ENCODE results near the gene ZNF670. TPM values are rescaled to one million over a fixed set of nuclear protein-coding genes. Genes with fewer than 3 reads are reported as not detected.

The ZNF670 gene
- total RNA-seq, 6 donors from 2014 or later = 0.67 to 4.7 (median 2.3) TPM

- Histone ChIP-seq H3K27me3 (no peaks in the 10 kb centered on the region), H3K4me3 (no peak overlapping the region), H3K9me3 (peaks cover 4 to 16% (median 14%) of the 10 kb centered on the region in 4 donors), H3K36me3 (peaks cover 5 to 13% (median 8%) of the 10 kb centered on the region in 4 donors), H3K27ac (no peak overlapping the region), H3K4me1 (peaks cover 7 to 25% (median 13%) of the 10 kb centered on the region in 4 donors)
- ATAC-seq (ENCODE audit: low FRiP score in 2 of 2) (no peak), DNase-seq (no peak)
- 91 to 92% methylated on average over 15 of the region's 15 CpGs for WGBS, 2 donors
- TF ChIP-seq POLR2A (IDR thresholded peaks at IDR 0.05) (no peak), CTCF (IDR thresholded peaks at IDR 0.05) (no peak), EP300 (IDR thresholded peaks at IDR 0.05) (no peak), POLR2AphosphoS5 (IDR thresholded peaks at IDR 0.05) (no peak)
These were observed 27.4 kb upstream of the ZNF670 start for GRCh38 chr1:247105966-247106365.

DNA sequence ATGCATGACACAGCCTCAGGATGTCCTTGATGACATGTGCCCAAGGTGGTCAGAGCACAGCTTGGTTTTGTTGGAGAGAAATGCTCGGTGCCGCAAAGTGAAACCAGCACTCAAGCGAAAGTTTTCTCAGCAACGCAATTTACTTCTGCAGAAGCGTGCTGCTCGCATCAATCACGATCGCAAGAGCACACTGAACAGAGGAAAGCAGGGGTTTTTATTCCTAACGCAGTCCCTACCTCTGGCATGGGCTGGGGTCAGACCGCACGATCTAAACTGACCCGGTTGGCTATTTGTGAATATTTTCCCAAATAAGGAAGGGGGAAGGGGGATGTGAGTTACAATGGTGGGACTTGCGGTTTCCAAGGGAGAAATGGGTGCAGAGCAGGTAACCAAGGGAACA is 26.4 kb upstream of the ZNF670 start:
- H3K9me3 ChIP-seq = peaks cover 7 to 26% (median 24%) of the 10 kb centered on the region in 4 donors
- H3K27ac ChIP-seq = no peak overlapping the region
- H3K4me3 ChIP-seq = peak overlapping the region in 3 of 4 donors; percentile 73 to 85 (median 79)
- no peak for ATAC-seq (ENCODE audit: low FRiP score in 2 of 2)
- 87 to 91% methylated on average over 13 of the region's 13 CpGs for WGBS, 2 donors
- peaks cover 14 to 23% (median 18%) of the 10 kb centered on the region in 4 donors for H3K36me3 ChIP-seq
- no peaks in the 10 kb centered on the region for H3K27me3 ChIP-seq
- no peak for DNase-seq
- TF ChIP-seq EP300 (IDR thresholded peaks at IDR 0.05) = no peak
- TF ChIP-seq POLR2AphosphoS5 (IDR thresholded peaks at IDR 0.05) = no peak
- TF ChIP-seq POLR2A (IDR thresholded peaks at IDR 0.05) = no peak
- no peak for TF ChIP-seq CTCF (IDR thresholded peaks at IDR 0.05)
- H3K4me1 ChIP-seq = peaks cover 4 to 19% (median 9%) of the 10 kb centered on the region in 4 donors

DNA sequence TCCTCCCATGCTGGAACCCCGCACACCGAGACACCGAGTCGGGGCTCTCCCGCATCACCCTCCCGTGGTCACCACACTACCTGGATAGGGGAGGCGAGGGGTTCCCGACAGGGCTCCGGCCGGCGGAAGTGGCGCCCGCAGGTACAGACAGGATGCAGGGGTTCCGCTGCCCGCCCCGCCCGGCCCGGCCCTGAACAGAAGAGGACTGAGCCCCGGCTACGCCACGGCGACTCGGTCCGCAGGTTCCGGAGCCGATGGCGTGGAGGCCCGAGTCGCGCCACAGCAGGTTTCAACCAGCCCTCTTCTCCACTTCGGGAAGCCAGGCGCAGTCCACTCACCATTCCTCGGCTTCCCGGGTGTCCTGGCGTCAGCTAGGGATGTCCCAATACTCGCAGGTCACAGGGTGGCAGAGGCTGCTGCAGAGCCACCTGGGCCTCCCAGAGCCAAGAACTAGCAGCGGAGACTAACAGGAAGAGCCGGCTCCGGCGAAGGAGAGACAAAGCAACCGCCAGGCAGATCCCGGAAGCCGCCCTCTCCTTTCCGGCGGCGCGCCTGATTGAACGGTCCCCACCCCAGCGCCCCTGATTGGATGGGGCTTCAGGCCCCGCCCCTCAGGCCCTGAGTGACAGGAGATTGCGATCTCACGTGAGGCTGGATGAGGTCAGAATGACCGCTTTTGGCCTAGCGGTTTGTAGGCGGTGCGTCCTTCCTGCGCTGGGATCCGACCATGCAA is 25.4 kb upstream of the ZNF670 start, which contains the start of gene ZNF669:
ZNF669 (minus strand) TSS at position 498 of the 733 bp plus-strand sequence; CDS start at position 341, 157 bp downstream.
- 0% methylated on average over 18 to 51 of the region's 58 CpGs for WGBS, 2 donors
- Histone ChIP-seq H3K4me1 (peaks cover 4 to 19% (median 9%) of the 10 kb centered on the region in 4 donors), H3K36me3 (peaks cover 14 to 32% (median 26%) of the 10 kb centered on the region in 4 donors), H3K4me3 (peak within 1 kb of the TSS; percentile 62 to 85 (median 76)), H3K27ac (peak within 1 kb of the TSS; percentile 88 to 91 (median 91)), H3K9me3 (peaks cover 7 to 35% (median 32%) of the 10 kb centered on the region in 4 donors), H3K27me3 (no peaks in the 10 kb centered on the region)
- TF ChIP-seq EP300 (IDR thresholded peaks at IDR 0.05) (peak in 2 of 4 donors; percentile 7 to 53), CTCF (IDR thresholded peaks at IDR 0.05) (peak in 2 of 6 experiments; percentile 7 to 10), POLR2A (IDR thresholded peaks at IDR 0.05) (peak in 3 of 4 donors; percentile 60 to 84 (median 82)), POLR2AphosphoS5 (IDR thresholded peaks at IDR 0.05) (peak; percentile 84 to 88)
- peak; percentile 99 to 100 for ATAC-seq (ENCODE audit: low FRiP score in 2 of 2)
- peak; percentile 97 for DNase-seq

DNA sequence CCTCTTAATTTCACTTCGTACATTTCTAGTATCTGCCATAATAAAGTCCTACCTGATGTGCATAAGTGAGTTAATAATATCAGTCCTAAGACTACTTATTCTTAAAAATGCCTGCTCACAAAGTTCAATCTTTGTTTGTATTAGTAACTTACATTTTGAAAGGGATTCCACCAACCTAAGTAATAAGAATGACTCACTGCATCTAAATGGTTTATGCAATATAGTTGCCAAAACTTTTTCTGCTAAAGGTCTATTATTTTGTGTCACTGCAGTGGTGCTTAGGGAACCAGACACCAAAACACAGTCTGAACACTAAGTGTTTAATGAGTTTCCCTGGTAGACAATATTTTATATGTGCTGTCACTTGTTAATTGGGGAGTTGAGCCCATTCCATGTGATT is 23.8 kb upstream of the ZNF670 start:
- no peak overlapping the region for H3K4me3 ChIP-seq
- H3K27me3 ChIP-seq = no peaks in the 10 kb centered on the region
- H3K4me1 ChIP-seq = peaks cover 4 to 19% (median 9%) of the 10 kb centered on the region in 4 donors
- H3K36me3 ChIP-seq = peaks cover 14 to 41% (median 28%) of the 10 kb centered on the region in 4 donors
- TF ChIP-seq POLR2A (IDR thresholded peaks at IDR 0.05) = no peak
- no peak for TF ChIP-seq EP300 (IDR thresholded peaks at IDR 0.05)
- H3K27ac ChIP-seq = no peak overlapping the region
- H3K9me3 ChIP-seq = peaks cover 7 to 52% (median 47%) of the 10 kb centered on the region in 4 donors
- ATAC-seq (ENCODE audit: low FRiP score in 2 of 2) = no peak
- DNase-seq = no peak
- WGBS, 2 donors = 96 to 97% methylated on average over 1 of the region's 1 CpG

DNA sequence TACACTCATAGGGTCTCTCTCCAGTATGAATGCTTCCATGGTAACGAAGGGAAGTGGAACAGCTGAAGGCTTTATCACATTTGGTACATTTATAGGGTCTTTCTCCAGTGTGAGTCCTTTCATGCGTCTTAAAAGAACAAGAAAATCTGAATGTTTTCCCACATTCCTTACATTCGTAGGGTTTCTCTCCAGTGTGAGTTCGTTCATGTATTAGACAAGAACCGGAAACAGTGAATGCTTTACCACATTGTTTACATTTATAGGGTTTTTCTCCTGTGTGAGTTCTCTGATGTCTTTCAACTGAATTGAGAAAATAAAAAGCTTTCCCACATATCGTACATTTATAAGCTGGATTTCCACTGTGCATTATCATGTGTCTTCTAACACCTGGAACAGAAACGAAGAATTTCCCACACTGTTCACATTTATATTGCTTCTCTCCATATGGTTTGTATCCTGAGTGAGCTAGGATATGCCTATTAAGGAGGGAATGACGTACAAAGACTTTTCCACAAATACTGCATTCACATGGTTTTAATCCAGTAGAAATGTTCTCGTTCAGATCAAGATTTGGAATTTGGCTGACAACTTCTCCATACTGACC is 22.2 kb upstream of the ZNF670 start:
- DNase-seq (no peak), ATAC-seq (ENCODE audit: low FRiP score in 2 of 2) (no peak)
- no peak overlapping the region for H3K4me3 ChIP-seq
- peaks cover 14 to 47% (median 32%) of the 10 kb centered on the region in 4 donors for H3K36me3 ChIP-seq
- TF ChIP-seq POLR2AphosphoS5 (IDR thresholded peaks at IDR 0.05) (no peak), EP300 (IDR thresholded peaks at IDR 0.05) (no peak), CTCF (IDR thresholded peaks at IDR 0.05) (no peak), POLR2A (IDR thresholded peaks at IDR 0.05) (no peak)
- H3K4me1 ChIP-seq = peaks cover 4 to 19% (median 9%) of the 10 kb centered on the region in 4 donors
- no peak overlapping the region for H3K27ac ChIP-seq
- H3K9me3 ChIP-seq = peaks cover 7 to 67% (median 59%) of the 10 kb centered on the region in 4 donors
- H3K27me3 ChIP-seq = no peaks in the 10 kb centered on the region
- 97 to 98% methylated on average over 9 of the region's 9 CpGs for WGBS, 2 donors

Measured in upper lobe of left lung (tissue), 6 donors.